SK-N-SH (cell line): Measurements from ENCODE around the gene KCNA5. TPM values are rescaled to one million over a fixed set of nuclear protein-coding genes. Genes with fewer than 3 reads are reported as not detected.

Experiments used
- CTCF ChIA-PET: fragments of 300-600, 350-600 bp; formaldehyde crosslinking; extraction: SDS; loops from one replicate; lab custom pipeline; 2021; lab: Yijun Ruan, JAX
- POLR2A ChIA-PET: fragments of 350-600 bp; sonication (Branson Sonifier 250); formaldehyde crosslinking; extraction: SDS; loops from one replicate; lab custom pipeline; 2020; ENCODE audit warnings: antibody characterized with exemption, inconsistent platforms; lab: Yijun Ruan, JAX
- DNase-seq: peaks from one replicate; pipeline ENCODE4 v3.0.0; 2012
- H2AFZ ChIP-seq: fragments of 200-600 bp; sonication (generic); 2 replicates; pipeline ENCODE4 v1.8.1; 2016; ENCODE audit warnings: antibody characterized with exemption, mild to moderate bottlenecking, low read depth
- H3F3A ChIP-seq: fragments of 200-600 bp; sonication (generic); replicated peaks from 2 replicates; pipeline ENCODE3; 2016; ENCODE audit warnings: antibody characterized with exemption, mild to moderate bottlenecking; ENCODE audit not compliant: insufficient read depth
- H3K27ac ChIP-seq, 2 experiments: fragments of 200-500 bp in 1 of 2; fragments of 200-600 bp in 1 of 2; sonication (Bioruptor generic) in 1 of 2; sonication (generic), shearing (Covaris generic) in 1 of 2; 2 replicates each; pipeline versions ENCODE4 v1.5.1 to v1.6.1; 2014 to 2016; ENCODE audit warnings: low read depth in 2 of 2, inconsistent platforms in 1 of 2, low read length in 1 of 2, mild to moderate bottlenecking in 1 of 2, mixed read lengths in 1 of 2
- H3K27me3 ChIP-seq: fragments of 200-600 bp; sonication (generic), shearing (Covaris generic); 2 replicates; pipeline ENCODE4 v1.6.1; 2016; ENCODE audit warnings: mixed run types; ENCODE audit not compliant: insufficient read depth
- H3K36me3 ChIP-seq, 2 experiments: fragments of 200-500 bp in 1 of 2; fragments of 200-600 bp in 1 of 2; sonication (Bioruptor generic) in 1 of 2; sonication (generic) in 1 of 2; replicated peaks in 1 of 2; 2 replicates each; pipeline versions ENCODE3 to v1.5.1; 2014 to 2016; ENCODE audit warnings: low read length in 1 of 2, mild to moderate bottlenecking in 1 of 2; ENCODE audit not compliant: insufficient read depth in 2 of 2, control insufficient read depth in 1 of 2
- H3K4me1 ChIP-seq, 2 experiments: fragments of 200-500 bp in 1 of 2; fragments of 200-600 bp in 1 of 2; sonication (Bioruptor generic) in 1 of 2; sonication (generic), shearing (Covaris generic) in 1 of 2; 2 replicates each; pipeline versions ENCODE4 v1.5.1 to v1.6.1; 2014 to 2016; ENCODE audit warnings: low read depth in 1 of 2, low read length in 1 of 2, mixed run types in 1 of 2; ENCODE audit not compliant: insufficient read depth in 2 of 2, control insufficient read depth in 1 of 2
- H3K4me2 ChIP-seq: fragments of 200-600 bp; sonication (generic), shearing (Covaris generic); 2 replicates; pipeline ENCODE4 v1.6.1; 2017; ENCODE audit warnings: mixed run types
- H3K4me3 ChIP-seq, 2 experiments: fragments of 200-500 bp in 1 of 2; fragments of 200-600 bp in 1 of 2; sonication (Bioruptor generic) in 1 of 2; sonication (generic), shearing (Covaris generic) in 1 of 2; 2 replicates each; pipeline versions ENCODE4 v1.5.1 to v1.8.1; 2014 to 2016; ENCODE audit warnings: low read depth in 2 of 2, inconsistent platforms in 1 of 2, low read length in 1 of 2, mild to moderate bottlenecking in 1 of 2, mixed read lengths in 1 of 2, moderate library complexity in 1 of 2
- H3K79me2 ChIP-seq: fragments of 200-600 bp; sonication (generic); 2 replicates; pipeline ENCODE4 v1.8.1; 2017; ENCODE audit warnings: mild to moderate bottlenecking; ENCODE audit not compliant: insufficient read depth
- H3K9ac ChIP-seq: fragments of 200-600 bp; sonication (generic); 2 replicates; pipeline ENCODE4 v1.6.1; 2017; ENCODE audit warnings: mixed run types
- H3K9me2 ChIP-seq: fragments of 200-600 bp; sonication (generic); 2 replicates; pipeline ENCODE4 v1.6.1; 2017; ENCODE audit warnings: mixed run types
- H3K9me3 ChIP-seq: fragments of 200-600 bp; sonication (generic); 2 replicates; pipeline ENCODE4 v1.6.1; 2017; ENCODE audit warnings: mixed run types, mild to moderate bottlenecking, moderate library complexity
- H4K20me1 ChIP-seq: fragments of 200-600 bp; sonication (generic); 2 replicates; pipeline ENCODE4 v1.6.1; 2017; ENCODE audit warnings: mild to moderate bottlenecking, mixed run types; ENCODE audit not compliant: insufficient read depth
- ELF1 ChIP-seq: IDR thresholded peaks from 2 replicates; pipeline ENCODE4 v1.4.0; 2012
- EZH2phosphoT487 ChIP-seq: fragments of 200-600 bp; sonication (generic); IDR thresholded peaks from 2 replicates; pipeline ENCODE4 v1.6.1; 2017; ENCODE audit warnings: low read depth, mixed run types, mild to moderate bottlenecking, antibody characterized with exemption, moderate library complexity, borderline replicate concordance
- MEF2A ChIP-seq: IDR thresholded peaks from 2 replicates; pipeline ENCODE4 v1.4.0; 2012; ENCODE audit warnings: low read depth, borderline replicate concordance
- POLR2AphosphoS5 ChIP-seq: IDR thresholded peaks from 2 replicates; pipeline ENCODE4 v1.6.1; 2012; ENCODE audit warnings: low read depth, low read length
- SMC3 ChIP-seq: IDR thresholded peaks from 2 replicates; pipeline ENCODE4 v1.6.1; 2012; ENCODE audit warnings: low read depth, low read length, improper control_type of control experiment
- TCF12 ChIP-seq: IDR thresholded peaks from 2 replicates; pipeline ENCODE4 v1.4.0; 2012
- WGBS: methylation state at CpG from one replicate; pipeline ENCODE4 v1.1.6; 2017; ENCODE audit warnings: low lambda C conversion rate; 5-methylcytosine and 5-hydroxymethylcytosine counted together
- polyA plus RNA-seq, 3 experiments: library from polyadenylated mRNA; depleted of rRNA; stranded (reverse); fragments of >200 nt; gene quantifications; 2 replicates each; pipeline ENCODE4 v1.2.3, GENCODE V29; 2012
- TF ChIP-seq, protein P1 (sequence below): fragments of 150-350 bp; IDR thresholded peaks from 2 replicates; pipeline ENCODE4 v1.6.1; 2017; ENCODE audit warnings: antibody characterized with exemption, low read length, low read depth, borderline replicate concordance
- TF ChIP-seq, protein P2 (sequence below): fragments of 200-600 bp; sonication (generic); IDR thresholded peaks from 2 replicates; pipeline ENCODE4 v1.6.1; 2017; ENCODE audit warnings: antibody characterized with exemption, mild to moderate bottlenecking, moderate library complexity

The KCNA5 gene
- polyA plus RNA-seq, 1 of the 3 experiments (the other 2 are of a cell fraction) = not detected

DNA sequence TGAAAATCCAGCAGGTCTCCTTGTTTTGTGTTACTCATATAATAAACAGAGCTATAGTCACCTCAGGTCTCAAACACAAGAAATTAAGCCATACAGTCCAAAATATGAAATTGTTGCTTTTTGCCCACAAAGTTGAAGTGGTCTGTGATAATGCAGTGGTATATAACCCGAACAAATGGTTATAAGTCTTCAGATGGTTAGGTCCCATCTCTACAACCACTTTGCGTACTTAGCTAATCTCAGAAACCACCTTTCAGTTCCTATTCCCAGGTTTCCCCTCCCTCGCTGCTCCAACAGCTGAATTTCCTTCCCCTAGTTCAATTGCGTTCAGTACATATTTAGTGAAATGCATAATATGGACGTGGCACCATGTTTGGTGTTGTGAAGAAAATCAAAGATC lies 3.3 kb upstream of the KCNA5 start:
- no peaks in the 10 kb centered on the region for H3K9me3 ChIP-seq
- H3K9me2 ChIP-seq = no peaks in the 10 kb centered on the region
- H3K4me1 ChIP-seq = no peaks in the 10 kb centered on the region
- WGBS = under 1% methylated on average over 5 of the region's 5 CpGs
- CTCF ChIA-PET = interaction anchor here (0.9 to 1.0 kb wide), 4 partner anchors 13 to 114 kb away, joined by 3 read pairs; no protein-coding TSS in a partner anchor
- H3K27ac ChIP-seq = no peak overlapping the region
- H3K4me3 ChIP-seq = no peak overlapping the region
- no peaks in the 10 kb centered on the region for H3F3A ChIP-seq
- no peaks in the 10 kb centered on the region for H4K20me1 ChIP-seq
- TF ChIP-seq, protein P1, sequence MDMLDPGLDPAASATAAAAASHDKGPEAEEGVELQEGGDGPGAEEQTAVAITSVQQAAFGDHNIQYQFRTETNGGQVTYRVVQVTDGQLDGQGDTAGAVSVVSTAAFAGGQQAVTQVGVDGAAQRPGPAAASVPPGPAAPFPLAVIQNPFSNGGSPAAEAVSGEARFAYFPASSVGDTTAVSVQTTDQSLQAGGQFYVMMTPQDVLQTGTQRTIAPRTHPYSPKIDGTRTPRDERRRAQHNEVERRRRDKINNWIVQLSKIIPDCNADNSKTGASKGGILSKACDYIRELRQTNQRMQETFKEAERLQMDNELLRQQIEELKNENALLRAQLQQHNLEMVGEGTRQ = no peak
- no peak for TF ChIP-seq ELF1
- H2AFZ ChIP-seq = no peak overlapping the region
- POLR2A ChIA-PET = no interaction called here
- no peaks in the 10 kb centered on the region for H3K36me3 ChIP-seq
- no peak overlapping the region for H3K9ac ChIP-seq
- H3K27me3 ChIP-seq = peaks cover 72% of the 10 kb centered on the region
- DNase-seq = no peak
- no peak overlapping the region for H3K4me2 ChIP-seq
- no peaks in the 10 kb centered on the region for H3K79me2 ChIP-seq

DNA sequence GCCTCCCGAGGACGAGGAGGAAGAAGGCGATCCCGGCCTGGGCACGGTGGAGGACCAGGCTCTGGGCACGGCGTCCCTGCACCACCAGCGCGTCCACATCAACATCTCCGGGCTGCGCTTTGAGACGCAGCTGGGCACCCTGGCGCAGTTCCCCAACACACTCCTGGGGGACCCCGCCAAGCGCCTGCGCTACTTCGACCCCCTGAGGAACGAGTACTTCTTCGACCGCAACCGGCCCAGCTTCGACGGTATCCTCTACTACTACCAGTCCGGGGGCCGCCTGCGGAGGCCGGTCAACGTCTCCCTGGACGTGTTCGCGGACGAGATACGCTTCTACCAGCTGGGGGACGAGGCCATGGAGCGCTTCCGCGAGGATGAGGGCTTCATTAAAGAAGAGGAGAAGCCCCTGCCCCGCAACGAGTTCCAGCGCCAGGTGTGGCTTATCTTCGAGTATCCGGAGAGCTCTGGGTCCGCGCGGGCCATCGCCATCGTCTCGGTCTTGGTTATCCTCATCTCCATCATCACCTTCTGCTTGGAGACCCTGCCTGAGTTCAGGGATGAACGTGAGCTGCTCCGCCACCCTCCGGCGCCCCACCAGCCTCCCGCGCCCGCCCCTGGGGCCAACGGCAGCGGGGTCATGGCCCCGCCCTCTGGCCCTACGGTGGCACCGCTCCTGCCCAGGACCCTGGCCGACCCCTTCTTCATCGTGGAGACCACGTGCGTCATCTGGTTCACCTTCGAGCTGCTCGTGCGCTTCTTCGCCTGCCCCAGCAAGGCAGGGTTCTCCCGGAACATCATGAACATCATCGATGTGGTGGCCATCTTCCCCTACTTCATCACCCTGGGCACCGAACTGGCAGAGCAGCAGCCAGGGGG lies 979 bp downstream of the KCNA5 start:
- Histone ChIP-seq H3K4me1 (no peaks in the 10 kb centered on the region), H4K20me1 (no peaks in the 10 kb centered on the region), H3K9ac (no peak overlapping the region), H3K9me3 (no peaks in the 10 kb centered on the region), H3K79me2 (no peaks in the 10 kb centered on the region), H3K27ac (no peak overlapping the region), H3K9me2 (no peaks in the 10 kb centered on the region), H3K4me3 (no peak overlapping the region), H3F3A (no peaks in the 10 kb centered on the region), H3K27me3 (peaks cover 92% of the 10 kb centered on the region), H3K4me2 (no peak overlapping the region), H2AFZ (no peak overlapping the region), H3K36me3 (no peaks in the 10 kb centered on the region)
- DNase-seq = no peak
- POLR2A ChIA-PET = no interaction called here
- TF ChIP-seq TCF12 = no peak
- TF ChIP-seq, protein P1 = no peak
- TF ChIP-seq EZH2phosphoT487 = no peak
- TF ChIP-seq POLR2AphosphoS5 = no peak
- TF ChIP-seq, protein P2, sequence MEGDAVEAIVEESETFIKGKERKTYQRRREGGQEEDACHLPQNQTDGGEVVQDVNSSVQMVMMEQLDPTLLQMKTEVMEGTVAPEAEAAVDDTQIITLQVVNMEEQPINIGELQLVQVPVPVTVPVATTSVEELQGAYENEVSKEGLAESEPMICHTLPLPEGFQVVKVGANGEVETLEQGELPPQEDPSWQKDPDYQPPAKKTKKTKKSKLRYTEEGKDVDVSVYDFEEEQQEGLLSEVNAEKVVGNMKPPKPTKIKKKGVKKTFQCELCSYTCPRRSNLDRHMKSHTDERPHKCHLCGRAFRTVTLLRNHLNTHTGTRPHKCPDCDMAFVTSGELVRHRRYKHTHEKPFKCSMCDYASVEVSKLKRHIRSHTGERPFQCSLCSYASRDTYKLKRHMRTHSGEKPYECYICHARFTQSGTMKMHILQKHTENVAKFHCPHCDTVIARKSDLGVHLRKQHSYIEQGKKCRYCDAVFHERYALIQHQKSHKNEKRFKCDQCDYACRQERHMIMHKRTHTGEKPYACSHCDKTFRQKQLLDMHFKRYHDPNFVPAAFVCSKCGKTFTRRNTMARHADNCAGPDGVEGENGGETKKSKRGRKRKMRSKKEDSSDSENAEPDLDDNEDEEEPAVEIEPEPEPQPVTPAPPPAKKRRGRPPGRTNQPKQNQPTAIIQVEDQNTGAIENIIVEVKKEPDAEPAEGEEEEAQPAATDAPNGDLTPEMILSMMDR = no peak
- no peak for TF ChIP-seq MEF2A
- no peak for TF ChIP-seq SMC3
- 18% methylated on average over 29 of the region's 71 CpGs for WGBS
- CTCF ChIA-PET = no interaction called here
